C1 segment of cervical spinal cord (tissue), 14 donors: ENCODE measurements around the gene DYNLRB1.
"Not testable (repeated sequence)": the region's sequence is repeated elsewhere in the genome, so short reads cannot be mapped to it uniquely, and the experiment has no call there.

ENCODE experiments used
- DNase-seq, 14 donors: peaks; one replicate each; lab custom pipeline; 2025; lab: John Stamatoyannopoulos, UW

The DYNLRB1 gene

GRCh38 chr20:34511891-34512265 is 4.3 kb upstream of the DYNLRB1 start:
- DNase-seq = no peak

DNA sequence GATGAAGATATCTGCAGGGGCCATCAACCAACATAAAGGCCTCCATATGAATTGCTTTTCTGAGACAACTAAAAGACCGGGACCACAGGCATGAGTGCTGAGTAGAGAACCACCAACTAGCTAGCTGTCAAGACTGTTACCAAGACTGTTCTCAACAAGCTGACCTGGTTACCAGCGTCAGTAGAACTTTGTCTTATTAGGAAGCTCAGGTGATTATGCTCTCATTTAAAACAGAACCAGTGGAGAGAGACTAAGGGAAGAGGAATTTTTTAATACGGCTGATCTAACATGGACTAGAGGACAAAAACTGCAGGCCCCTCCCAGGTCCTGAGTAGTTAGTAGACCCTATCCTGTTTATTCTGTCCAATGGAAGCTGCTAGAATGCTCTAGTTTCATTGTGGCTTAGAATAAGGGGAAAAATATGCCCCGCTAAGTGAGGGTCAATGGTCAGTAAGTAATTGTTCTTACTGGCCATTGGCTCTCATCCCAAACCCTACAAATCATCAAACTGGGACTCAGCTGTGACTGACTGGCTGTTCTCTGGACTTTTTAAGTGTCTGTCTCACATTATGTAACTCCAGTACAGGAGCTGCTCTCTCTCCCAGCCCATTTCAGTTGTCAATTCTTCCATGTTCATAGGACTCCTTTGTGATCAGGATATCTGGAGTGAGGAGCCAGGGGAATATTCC is 3.8 kb upstream of the DYNLRB1 start:
- DNase-seq = no peak

- DNase-seq = no peak
Measured at GRCh38 chr20:34512955-34513419, 3.2 kb upstream of the DYNLRB1 start.

DNA sequence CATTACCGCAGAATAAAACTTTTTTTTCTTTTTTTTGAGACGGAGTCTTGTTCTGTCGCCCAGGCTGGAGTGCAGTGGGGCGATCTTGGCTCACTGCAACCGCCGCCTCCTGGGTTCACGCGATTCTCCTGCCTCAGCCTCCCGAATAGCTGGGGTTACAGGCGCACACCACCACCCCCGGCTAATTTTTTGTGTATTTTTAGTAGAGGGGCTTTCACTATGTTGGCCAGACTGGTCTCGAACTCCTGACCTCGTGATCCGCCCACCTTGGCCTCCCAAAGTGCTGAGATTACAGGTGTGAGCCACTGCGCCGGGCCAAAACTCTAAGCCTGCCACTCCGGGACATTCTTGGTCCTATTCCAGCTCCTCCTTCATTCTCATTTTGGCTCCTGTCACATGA is 2.2 kb upstream of the DYNLRB1 start:
- not testable (repeated sequence) for DNase-seq

- no peak for DNase-seq
Measured at GRCh38 chr20:34514897-34515483, 1.2 kb upstream of the DYNLRB1 start.

- DNase-seq = peak in 6 of 14 donors; percentile 34 to 69 (median 63)
Measured at GRCh38 chr20:34515484-34516246, 557 bp upstream of the DYNLRB1 start.

GRCh38 chr20:34517114-34517505 is 888 bp downstream of the DYNLRB1 start:
- no peak for DNase-seq

DNA sequence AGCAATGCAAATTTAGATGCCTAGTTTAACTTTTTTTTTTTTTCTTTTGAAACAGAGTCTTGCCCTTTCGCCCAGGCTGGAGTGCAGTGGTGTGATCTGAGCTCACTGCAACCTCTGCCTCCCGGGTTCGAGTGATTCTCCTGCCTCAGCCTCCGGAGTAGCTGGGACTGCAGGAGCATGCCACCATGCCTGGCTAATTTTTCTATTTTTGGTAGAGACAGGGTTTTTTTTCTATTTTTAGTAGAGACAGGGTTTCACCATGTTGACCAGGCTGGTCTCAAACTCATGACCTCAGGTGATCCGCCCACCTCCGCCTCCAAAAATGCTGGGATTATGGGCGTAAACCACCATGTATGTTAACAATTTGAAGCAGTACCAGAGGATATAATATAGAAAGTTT is 2.6 kb downstream of the DYNLRB1 start:
- DNase-seq = not testable (repeated sequence)

DNA sequence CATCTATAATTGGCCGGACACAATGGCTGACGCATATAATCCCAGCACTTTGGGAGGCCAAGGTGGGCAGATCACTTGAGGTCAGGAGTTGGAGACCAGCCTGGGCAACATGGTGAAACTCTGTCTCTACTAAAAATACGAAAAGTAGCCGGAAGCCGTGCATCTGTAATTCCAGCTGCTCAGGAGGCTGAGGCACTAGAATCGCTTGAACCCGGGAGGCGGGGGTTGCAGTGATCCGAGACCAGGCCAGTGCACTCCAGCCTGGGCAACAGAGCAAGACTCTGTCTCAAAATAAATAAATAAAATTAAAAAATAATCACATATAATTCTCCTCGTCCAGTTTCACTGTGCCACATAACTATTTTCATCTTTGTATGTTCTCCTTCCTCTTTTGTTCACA is 3.6 kb downstream of the DYNLRB1 start:
- not testable (repeated sequence) for DNase-seq

- DNase-seq = peak in 7 of 14 donors; percentile 20 to 54 (median 33)
Measured at GRCh38 chr20:34522969-34523871, 7.0 kb downstream of the DYNLRB1 start.

- DNase-seq = no peak
Measured at GRCh38 chr20:34524426-34524825, 8.2 kb downstream of the DYNLRB1 start.

DNA sequence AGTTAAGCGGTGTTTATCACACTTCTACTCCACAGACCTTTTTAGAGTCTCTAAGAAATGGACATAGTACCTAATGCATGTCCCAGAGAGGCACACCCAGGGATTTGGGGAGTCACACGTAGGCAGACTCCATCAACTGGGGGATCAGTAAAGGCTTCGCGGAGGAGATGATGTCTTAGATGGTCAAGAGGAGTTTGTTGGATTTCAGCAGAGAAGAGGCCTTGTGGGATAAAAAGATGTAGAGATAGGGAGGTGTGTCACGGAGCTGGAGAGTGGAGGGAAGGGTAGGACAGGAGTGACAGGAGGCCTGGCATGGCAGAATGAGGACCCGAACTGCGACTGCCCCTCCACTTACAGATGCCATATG is 9.1 kb downstream of the DYNLRB1 start:
- DNase-seq = peak in 2 of 14 donors; percentile 64 to 74

DNA sequence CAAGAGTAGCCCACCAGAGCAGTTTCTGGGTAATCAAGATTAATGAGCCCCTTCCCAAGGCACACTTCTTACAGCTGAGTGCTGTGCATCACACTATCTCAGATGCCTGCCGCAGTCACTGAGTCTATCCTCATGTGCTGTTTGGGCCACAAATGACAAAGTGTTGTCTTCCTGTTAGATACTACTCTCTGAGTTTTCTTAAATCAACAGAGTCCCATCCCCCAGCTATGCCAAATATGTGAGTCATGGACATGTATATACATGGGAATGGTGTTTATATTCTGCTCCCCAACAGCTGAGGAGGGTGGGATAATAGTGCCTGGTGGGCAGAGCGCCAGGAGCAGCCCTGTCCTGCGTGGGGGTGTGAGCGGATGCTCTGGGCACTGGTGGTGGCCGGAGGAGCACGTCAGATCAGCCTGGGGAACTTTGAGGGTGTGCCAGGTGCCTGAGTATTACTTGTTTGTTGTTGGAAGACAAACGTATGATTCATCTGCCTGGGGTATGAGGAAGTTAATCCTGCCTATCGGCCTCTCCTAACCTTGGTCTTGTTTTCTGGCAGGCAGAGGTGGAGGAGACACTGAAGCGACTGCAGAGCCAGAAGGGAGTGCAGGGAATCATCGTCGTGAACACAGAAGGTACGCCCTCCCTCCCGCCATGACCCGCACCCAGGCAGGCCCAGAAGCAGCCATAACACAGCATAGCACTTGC is 9.6 kb downstream of the DYNLRB1 start:
- DNase-seq = peak in 7 of 14 donors; percentile 37 to 74 (median 54)

- no peak for DNase-seq
Measured at GRCh38 chr20:34526466-34526865, 10.2 kb downstream of the DYNLRB1 start.

- no peak for DNase-seq
Measured at GRCh38 chr20:34527016-34527415, 10.8 kb downstream of the DYNLRB1 start.

GRCh38 chr20:34528921-34529297 is 12.7 kb downstream of the DYNLRB1 start:
- DNase-seq = peak in 8 of 14 donors; percentile 12 to 55 (median 32)

DNA sequence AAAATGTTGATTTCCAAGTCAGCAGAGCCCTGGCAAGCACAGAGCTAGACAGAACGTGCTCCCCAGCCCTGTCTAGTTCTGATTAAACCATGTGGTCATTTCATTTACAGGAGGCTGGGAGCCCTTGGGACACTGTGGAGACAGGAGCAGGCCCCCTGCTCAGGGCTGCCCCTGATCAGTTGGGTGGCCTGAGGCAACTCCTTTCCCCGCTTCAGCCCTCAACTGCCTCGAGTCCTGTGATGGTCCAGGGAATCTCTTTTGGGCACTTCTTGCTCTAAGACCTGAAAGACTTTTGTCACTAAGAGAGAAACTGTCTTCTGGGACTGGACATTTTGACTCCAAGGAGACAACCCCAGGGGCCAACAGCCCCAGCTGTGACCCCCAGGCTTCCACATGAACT is 13.5 kb downstream of the DYNLRB1 start:
- peak in 1 of 14 donors; percentile 12 for DNase-seq

DNA sequence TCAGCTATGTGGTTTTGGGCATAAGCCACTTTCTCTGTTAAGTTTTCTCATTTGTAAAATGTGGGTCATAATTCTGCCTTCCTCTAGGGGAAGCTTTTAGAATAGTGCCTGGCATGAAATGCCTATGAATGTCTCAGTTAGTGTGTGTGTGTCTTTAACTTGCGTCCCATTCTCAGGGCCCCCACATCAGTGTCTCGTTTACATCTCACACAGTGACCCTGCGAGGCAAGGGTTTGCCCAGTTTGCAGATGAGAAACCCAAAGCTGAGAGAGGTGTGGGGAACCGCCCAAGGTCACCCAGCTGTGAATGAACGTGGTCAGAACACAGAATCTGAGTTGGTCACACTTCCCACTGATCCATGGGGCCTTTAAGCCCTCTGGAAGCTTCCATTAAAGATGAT is 14.1 kb downstream of the DYNLRB1 start:
- DNase-seq = no peak

GRCh38 chr20:34531608-34532265 is 15.5 kb downstream of the DYNLRB1 start:
- no peak for DNase-seq

DNA sequence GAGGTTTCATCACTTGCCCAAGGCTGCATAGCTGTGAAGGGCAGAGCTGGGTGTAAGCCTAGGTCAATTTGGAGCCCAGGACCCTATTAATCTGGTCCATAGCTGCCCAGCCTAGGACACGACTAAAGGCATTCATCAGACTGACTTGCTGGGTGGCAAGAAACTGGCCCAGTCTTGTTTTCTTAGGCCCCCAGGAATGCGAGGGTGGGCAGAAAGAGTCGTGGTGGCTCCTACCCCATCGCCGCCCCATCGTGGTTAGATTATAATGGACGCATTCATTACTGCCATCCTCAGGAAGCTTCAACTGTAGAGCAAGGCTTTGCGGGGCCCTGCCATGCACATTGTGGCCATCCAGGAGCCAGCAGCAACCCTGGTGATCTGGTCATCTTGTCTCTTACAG is 16.1 kb downstream of the DYNLRB1 start:
- peak in 1 of 14 donors; percentile 33 for DNase-seq
